ENCODE results near the gene SCFD2. TPM values are rescaled to one million over a fixed set of nuclear protein-coding genes. Genes with fewer than 3 reads are reported as not detected.
"Not testable (repeated sequence)": the region's sequence is repeated elsewhere in the genome, so short reads cannot be mapped to it uniquely, and the experiment has no call there.

The SCFD2 gene
- total RNA-seq, 1 experiment from 2014 or later: 13.5 TPM

GRCh38 chr4:52999626-53000025 is 366.2 kb downstream of the SCFD2 start:
- DNase-seq: no peak
- Histone ChIP-seq H3K36me3 (replicated peaks; ENCODE audit: control insufficient read depth, insufficient read depth, low read length) (no peaks in the 10 kb centered on the region), H3K4me3 (ENCODE audit: insufficient read depth, low read depth, low read length) (no peak overlapping the region), H3K27me3 (ENCODE audit: control insufficient read depth, insufficient read depth, low read length) (no peaks in the 10 kb centered on the region)

- H3K27me3 ChIP-seq (ENCODE audit: control insufficient read depth, insufficient read depth, low read length): no peaks in the 10 kb centered on the region
- H3K4me3 ChIP-seq (ENCODE audit: insufficient read depth, low read depth, low read length): no peak overlapping the region
- DNase-seq: no peak
- H3K36me3 ChIP-seq (replicated peaks; ENCODE audit: control insufficient read depth, insufficient read depth, low read length): no peaks in the 10 kb centered on the region
These were observed 367.4 kb downstream of the SCFD2 start for GRCh38 chr4:52998413-52998812.

- Histone ChIP-seq H3K27me3 (ENCODE audit: control insufficient read depth, insufficient read depth, low read length) (no peaks in the 10 kb centered on the region), H3K36me3 (replicated peaks; ENCODE audit: control insufficient read depth, insufficient read depth, low read length) (no peaks in the 10 kb centered on the region), H3K4me3 (ENCODE audit: insufficient read depth, low read depth, low read length) (no peak overlapping the region)
- DNase-seq: no peak
These were observed 368.8 kb downstream of the SCFD2 start for GRCh38 chr4:52997132-52997416.

- no peak for DNase-seq
- Histone ChIP-seq H3K27me3 (ENCODE audit: control insufficient read depth, insufficient read depth, low read length) (no peaks in the 10 kb centered on the region), H3K36me3 (replicated peaks; ENCODE audit: control insufficient read depth, insufficient read depth, low read length) (no peaks in the 10 kb centered on the region), H3K4me3 (ENCODE audit: insufficient read depth, low read depth, low read length) (no peak overlapping the region)
These were observed 369.4 kb downstream of the SCFD2 start for GRCh38 chr4:52996261-52997131.

- Histone ChIP-seq H3K4me3 (ENCODE audit: insufficient read depth, low read depth, low read length) (no peak overlapping the region), H3K36me3 (replicated peaks; ENCODE audit: control insufficient read depth, insufficient read depth, low read length) (no peaks in the 10 kb centered on the region), H3K27me3 (ENCODE audit: control insufficient read depth, insufficient read depth, low read length) (no peaks in the 10 kb centered on the region)
- no peak for DNase-seq
These were observed 370.4 kb downstream of the SCFD2 start for GRCh38 chr4:52995360-52996030.

GRCh38 chr4:52994567-52994966 is 371.3 kb downstream of the SCFD2 start:
- H3K4me3 ChIP-seq (ENCODE audit: insufficient read depth, low read depth, low read length): no peak overlapping the region
- H3K36me3 ChIP-seq (replicated peaks; ENCODE audit: control insufficient read depth, insufficient read depth, low read length): no peaks in the 10 kb centered on the region
- no peak for DNase-seq
- no peaks in the 10 kb centered on the region for H3K27me3 ChIP-seq (ENCODE audit: control insufficient read depth, insufficient read depth, low read length)

GRCh38 chr4:52993771-52994170 is 372.1 kb downstream of the SCFD2 start:
- no peaks in the 10 kb centered on the region for H3K27me3 ChIP-seq (ENCODE audit: control insufficient read depth, insufficient read depth, low read length)
- no peak overlapping the region for H3K4me3 ChIP-seq (ENCODE audit: insufficient read depth, low read depth, low read length)
- no peaks in the 10 kb centered on the region for H3K36me3 ChIP-seq (replicated peaks; ENCODE audit: control insufficient read depth, insufficient read depth, low read length)
- DNase-seq: no peak

- DNase-seq; H3K27me3 ChIP-seq (ENCODE audit: control insufficient read depth, insufficient read depth, low read length); H3K4me3 ChIP-seq (ENCODE audit: insufficient read depth, low read depth, low read length): not testable (repeated sequence)
These were observed 373.3 kb downstream of the SCFD2 start for GRCh38 chr4:52992551-52992950.

GRCh38 chr4:52991472-52991871 is 374.4 kb downstream of the SCFD2 start:
- DNase-seq: no peak
- no peaks in the 10 kb centered on the region for H3K36me3 ChIP-seq (replicated peaks; ENCODE audit: control insufficient read depth, insufficient read depth, low read length)
- no peaks in the 10 kb centered on the region for H3K27me3 ChIP-seq (ENCODE audit: control insufficient read depth, insufficient read depth, low read length)
- no peak overlapping the region for H3K4me3 ChIP-seq (ENCODE audit: insufficient read depth, low read depth, low read length)

More at GRCh38 chr4:52992551-52992950, 373.3 kb downstream of the SCFD2 start:
- H3K36me3 ChIP-seq (replicated peaks; ENCODE audit: control insufficient read depth, insufficient read depth, low read length): not testable (repeated sequence)

- H3K36me3 ChIP-seq (replicated peaks; ENCODE audit: control insufficient read depth, insufficient read depth, low read length): no peaks in the 10 kb centered on the region
- DNase-seq: no peak
- H3K27me3 ChIP-seq (ENCODE audit: control insufficient read depth, insufficient read depth, low read length): no peaks in the 10 kb centered on the region
- H3K4me3 ChIP-seq (ENCODE audit: insufficient read depth, low read depth, low read length): no peak overlapping the region
These were observed 375.2 kb downstream of the SCFD2 start for GRCh38 chr4:52990706-52991105.

GRCh38 chr4:52989865-52990264 is 376.0 kb downstream of the SCFD2 start:
- Histone ChIP-seq H3K4me3 (ENCODE audit: insufficient read depth, low read depth, low read length) (no peak overlapping the region), H3K27me3 (ENCODE audit: control insufficient read depth, insufficient read depth, low read length) (no peaks in the 10 kb centered on the region), H3K36me3 (replicated peaks; ENCODE audit: control insufficient read depth, insufficient read depth, low read length) (no peaks in the 10 kb centered on the region)
- no peak for DNase-seq

- H3K4me3 ChIP-seq (ENCODE audit: insufficient read depth, low read depth, low read length): no peak overlapping the region
- DNase-seq: no peak
These were observed 378.3 kb downstream of the SCFD2 start for GRCh38 chr4:52987392-52988056.

GRCh38 chr4:52984462-52984881 is 381.4 kb downstream of the SCFD2 start:
- no peak for DNase-seq
- Histone ChIP-seq H3K4me3 (ENCODE audit: insufficient read depth, low read depth, low read length) (no peak overlapping the region), H3K27me3 (ENCODE audit: control insufficient read depth, insufficient read depth, low read length) (no peaks in the 10 kb centered on the region)

More at GRCh38 chr4:52987392-52988056, 378.3 kb downstream of the SCFD2 start:
- Histone ChIP-seq H3K36me3 (replicated peaks; ENCODE audit: control insufficient read depth, insufficient read depth, low read length) (no peaks in the 10 kb centered on the region), H3K27me3 (ENCODE audit: control insufficient read depth, insufficient read depth, low read length) (no peaks in the 10 kb centered on the region)

GRCh38 chr4:52983563-52984303 is 382.1 kb downstream of the SCFD2 start:
- peak; percentile 69 for DNase-seq
- H3K36me3 ChIP-seq (replicated peaks; ENCODE audit: control insufficient read depth, insufficient read depth, low read length): no peaks in the 10 kb centered on the region
- no peaks in the 10 kb centered on the region for H3K27me3 ChIP-seq (ENCODE audit: control insufficient read depth, insufficient read depth, low read length)
- no peak overlapping the region for H3K4me3 ChIP-seq (ENCODE audit: insufficient read depth, low read depth, low read length)

More at GRCh38 chr4:52984462-52984881, 381.4 kb downstream of the SCFD2 start:
- H3K36me3 ChIP-seq (replicated peaks; ENCODE audit: control insufficient read depth, insufficient read depth, low read length): no peaks in the 10 kb centered on the region
